Vein endothelial cell (primary cell): ENCODE data around the gene CDCA7. TPM values are rescaled to one million over a fixed set of nuclear protein-coding genes. Genes with fewer than 3 reads are reported as not detected.

Source experiments
- total RNA-seq: library from RNA; depleted of rRNA; stranded (reverse); fragments of >200 nt; gene quantifications from 2 replicates; pipeline ENCODE4 v1.2.3, GENCODE V29; 2012

CDCA7 gene
- 8.5 and 13.4 TPM in 2 replicates for total RNA-seq

DNA sequence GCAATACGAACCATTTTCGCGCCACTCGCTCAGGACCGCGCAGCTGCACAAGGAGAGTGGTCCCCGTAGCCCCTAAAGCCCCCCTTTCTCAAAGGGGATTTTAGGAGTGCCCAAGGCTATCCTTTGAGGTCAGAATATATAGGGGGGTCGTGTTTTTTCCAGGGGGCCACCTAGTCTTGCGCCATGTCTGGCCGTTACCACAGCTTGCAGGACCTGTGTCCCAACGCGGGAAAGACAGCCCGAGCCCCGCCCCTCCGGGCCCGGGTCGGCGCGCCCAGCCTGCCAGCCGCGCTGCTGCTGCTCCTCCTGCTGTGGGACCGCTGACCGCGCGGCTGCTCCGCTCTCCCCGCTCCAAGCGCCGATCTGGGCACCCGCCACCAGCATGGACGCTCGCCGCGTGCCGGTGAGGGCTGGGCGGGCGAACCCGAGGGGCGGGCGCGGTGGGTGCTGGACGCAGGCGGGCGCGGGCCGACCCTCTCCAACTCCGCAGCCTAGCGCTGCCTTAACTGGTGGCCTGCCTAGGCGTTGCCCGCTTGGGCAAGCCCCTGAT, at the start of gene CDCA7:
Gene CDCA7 (plus strand): TSS at position 291 of the 550 bp plus-strand sequence. CDS start 92 bp downstream, at position 383.

